ENCODE data around the gene CD200.

- peak; percentile 82 for TF ChIP-seq CTCF (conservative IDR thresholded peaks at IDR 0.05; ENCODE audit: low read depth, low read length)
- no peak for TF ChIP-seq EZH2phosphoT487 (IDR thresholded peaks at IDR 0.05; ENCODE audit: borderline replicate concordance, low read length)
- no peak for TF ChIP-seq EZH2 (IDR thresholded peaks at IDR 0.05; ENCODE audit: low read length, unreplicated experiment)
Observed at GRCh38 chr3:112293368-112294321, 39.3 kb upstream of the CD200 start, which contains the start of gene SLC9C1.

Measured in PC-3 (cell line).